GM18517 (cell line): ENCODE measurements around the gene TEDC1.

ENCODE experiments used
- ATAC-seq: cut with Tn5 transposase; IDR thresholded peaks from one replicate; pipeline ENCODE4 v1.9.1; 2021; ENCODE audit warnings: mild to moderate bottlenecking, moderate library complexity; ENCODE audit not compliant: unreplicated experiment

TEDC1 gene

GRCh38 chr14:105517096-105517495 lies 26.1 kb downstream of the TEDC1 start:
- no peak for ATAC-seq

- no peak for ATAC-seq
Measured at GRCh38 chr14:105519946-105520698, 29.1 kb downstream of the TEDC1 start.

GRCh38 chr14:105525326-105525725 lies 34.3 kb downstream of the TEDC1 start:
- no peak for ATAC-seq

GRCh38 chr14:105525861-105526775 lies 35.1 kb downstream of the TEDC1 start, which contains the start of gene TMEM121:
Gene TMEM121, plus strand, starts transcription at chr14:105526583. Its CDS starts 2,252 bp downstream, at chr14:105528835.
- ATAC-seq = no peak

- ATAC-seq = no peak
Measured at GRCh38 chr14:105526776-105527380, 35.8 kb downstream of the TEDC1 start.

- ATAC-seq = no peak
Measured at GRCh38 chr14:105527381-105527825, 36.4 kb downstream of the TEDC1 start.

- ATAC-seq = no peak
Measured at GRCh38 chr14:105527826-105528585, 37.0 kb downstream of the TEDC1 start.

GRCh38 chr14:105528586-105529318 lies 37.7 kb downstream of the TEDC1 start:
- ATAC-seq = no peak

- ATAC-seq = no peak
Measured at GRCh38 chr14:105529319-105529568, 38.2 kb downstream of the TEDC1 start.

GRCh38 chr14:105529569-105530284 lies 38.7 kb downstream of the TEDC1 start:
- ATAC-seq = no peak

- no peak for ATAC-seq
Measured at GRCh38 chr14:105530285-105531087, 39.4 kb downstream of the TEDC1 start.

- ATAC-seq = no peak
Measured at GRCh38 chr14:105531088-105531893, 40.2 kb downstream of the TEDC1 start.

- no peak for ATAC-seq
Measured at GRCh38 chr14:105531894-105532623, 41.0 kb downstream of the TEDC1 start.

GRCh38 chr14:105532735-105533141 lies 41.7 kb downstream of the TEDC1 start:
- no peak for ATAC-seq

GRCh38 chr14:105533391-105533790 lies 42.3 kb downstream of the TEDC1 start:
- ATAC-seq = no peak

- no peak for ATAC-seq
Measured at GRCh38 chr14:105533811-105534498, 42.9 kb downstream of the TEDC1 start.

GRCh38 chr14:105534586-105534985 lies 43.5 kb downstream of the TEDC1 start:
- no peak for ATAC-seq
